ENCODE results near the gene PPP6R1. TPM values are rescaled to one million over a fixed set of nuclear protein-coding genes. Genes with fewer than 3 reads are reported as not detected.

PPP6R1 gene
- total RNA-seq, 2 donors from 2014 or later: 260 to 492 TPM

DNA sequence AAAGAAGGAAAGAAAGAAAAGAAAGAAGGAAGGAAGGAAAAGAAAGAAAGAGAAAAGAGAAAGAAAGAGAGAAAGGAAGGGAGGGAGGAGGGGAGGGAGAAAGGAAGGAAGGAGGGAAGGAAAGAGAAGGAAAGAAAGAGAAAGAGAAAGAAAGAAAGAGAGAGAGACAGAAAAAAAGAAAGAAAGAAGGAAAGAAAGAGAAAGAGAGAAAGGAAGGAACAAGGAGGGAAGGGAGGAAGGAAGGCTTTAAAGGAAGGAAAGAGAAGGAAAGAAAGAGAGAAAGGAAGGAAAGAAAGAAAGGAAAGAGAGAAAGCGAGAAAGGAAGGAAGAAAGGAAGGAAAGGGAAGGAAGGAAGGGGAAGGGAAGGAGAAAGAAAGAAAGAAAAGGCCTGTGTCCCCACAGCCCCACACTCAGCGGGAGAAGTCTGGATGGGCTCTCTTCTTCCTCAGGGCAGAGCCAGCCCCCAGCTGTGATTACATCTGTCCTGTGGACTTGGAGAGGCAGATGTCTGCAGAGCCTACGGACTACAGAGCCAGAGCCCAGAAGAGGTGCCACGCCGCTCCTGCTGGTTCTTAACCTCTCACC lies 59.1 kb downstream of the PPP6R1 start:
- H3K4me3 Mint-ChIP-seq: no peak overlapping the region
- no peaks in the 10 kb centered on the region for H3K36me3 Mint-ChIP-seq
- DNase-seq (ENCODE audit: low spot score) (no peak), ATAC-seq (no peak)
- no peak overlapping the region for H3K27ac Mint-ChIP-seq
- no peaks in the 10 kb centered on the region for H3K9me3 Mint-ChIP-seq
- H3K27me3 Mint-ChIP-seq: peaks cover 13 to 21% of the 10 kb centered on the region in 2 donors
- no peaks in the 10 kb centered on the region for H3K4me1 Mint-ChIP-seq (ENCODE audit: low read depth in 2 of 2)

- Mint-ChIP-seq H3K4me3 (no peak overlapping the region), H3K27ac (no peak overlapping the region), H3K9me3 (no peaks in the 10 kb centered on the region), H3K27me3 (peaks cover 13 to 16% of the 10 kb centered on the region in 2 donors), H3K4me1 (ENCODE audit: low read depth in 2 of 2) (no peaks in the 10 kb centered on the region), H3K36me3 (no peaks in the 10 kb centered on the region)
- ATAC-seq: no peak
- DNase-seq (ENCODE audit: low spot score): no peak
These were observed 60.2 kb downstream of the PPP6R1 start for GRCh38 chr19:55198651-55199050.

GRCh38 chr19:55197528-55197927 lies 61.3 kb downstream of the PPP6R1 start:
- Mint-ChIP-seq H3K27me3 (peaks cover 13 to 16% of the 10 kb centered on the region in 2 donors), H3K36me3 (no peaks in the 10 kb centered on the region), H3K4me3 (no peak overlapping the region), H3K9me3 (no peaks in the 10 kb centered on the region), H3K27ac (no peak overlapping the region), H3K4me1 (ENCODE audit: low read depth in 2 of 2) (no peaks in the 10 kb centered on the region)
- ATAC-seq: peak; percentile 42 to 66
- no peak for DNase-seq (ENCODE audit: low spot score)

DNA sequence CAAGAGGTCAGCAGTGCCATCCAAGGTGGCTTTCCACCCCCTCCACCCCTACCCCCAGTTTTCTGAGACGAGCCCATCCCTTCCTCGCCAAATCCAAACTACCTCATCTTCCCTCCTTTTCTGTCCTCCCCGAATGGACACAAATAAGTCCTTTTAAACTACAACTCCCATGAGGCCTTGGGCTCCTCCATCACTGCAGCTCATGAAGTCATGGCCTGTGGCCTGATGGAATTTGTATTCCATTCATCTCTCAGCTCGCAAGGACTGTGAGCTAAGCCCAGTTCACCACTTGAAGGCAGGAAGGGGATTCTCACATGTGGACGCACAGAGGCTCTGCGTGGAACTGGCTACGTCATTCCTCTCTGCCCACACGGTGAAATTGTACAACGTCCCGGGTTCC lies 62.0 kb downstream of the PPP6R1 start:
- no peaks in the 10 kb centered on the region for H3K9me3 Mint-ChIP-seq
- ATAC-seq (no peak), DNase-seq (ENCODE audit: low spot score) (no peak)
- no peak overlapping the region for H3K4me3 Mint-ChIP-seq
- H3K4me1 Mint-ChIP-seq (ENCODE audit: low read depth in 2 of 2): no peaks in the 10 kb centered on the region
- peaks cover 13 to 16% of the 10 kb centered on the region in 2 donors for H3K27me3 Mint-ChIP-seq
- H3K36me3 Mint-ChIP-seq: no peaks in the 10 kb centered on the region
- H3K27ac Mint-ChIP-seq: no peak overlapping the region

GRCh38 chr19:55193481-55193880 lies 65.3 kb downstream of the PPP6R1 start:
- H3K4me3 Mint-ChIP-seq: no peak overlapping the region
- no peak for ATAC-seq
- H3K36me3 Mint-ChIP-seq: no peaks in the 10 kb centered on the region

GRCh38 chr19:55189403-55189835 lies 69.4 kb downstream of the PPP6R1 start:
- Mint-ChIP-seq H3K4me1 (ENCODE audit: low read depth in 2 of 2) (peaks cover 5 to 8% of the 10 kb centered on the region in 2 donors), H3K27me3 (peaks cover 0 to 4% of the 10 kb centered on the region in 2 donors), H3K27ac (no peak overlapping the region), H3K4me3 (no peak overlapping the region), H3K36me3 (no peaks in the 10 kb centered on the region), H3K9me3 (no peaks in the 10 kb centered on the region)
- ATAC-seq: no peak
- no peak for DNase-seq (ENCODE audit: low spot score)

More at GRCh38 chr19:55193481-55193880, 65.3 kb downstream of the PPP6R1 start:
- Mint-ChIP-seq H3K4me1 (ENCODE audit: low read depth in 2 of 2) (peaks cover 4 to 6% of the 10 kb centered on the region in 2 donors), H3K27ac (no peak overlapping the region), H3K27me3 (peaks cover 0 to 6% of the 10 kb centered on the region in 2 donors), H3K9me3 (no peaks in the 10 kb centered on the region)
- DNase-seq (ENCODE audit: low spot score): no peak

GRCh38 chr19:55188625-55189024 lies 70.2 kb downstream of the PPP6R1 start:
- Mint-ChIP-seq H3K9me3 (no peaks in the 10 kb centered on the region), H3K4me3 (peak overlapping the region; percentile 62), H3K27ac (no peak overlapping the region), H3K4me1 (ENCODE audit: low read depth in 2 of 2) (peaks cover 5 to 8% of the 10 kb centered on the region in 2 donors), H3K27me3 (peaks cover 0 to 9% of the 10 kb centered on the region in 2 donors), H3K36me3 (no peaks in the 10 kb centered on the region)
- peak in 1 of 2 donors; percentile 28 for ATAC-seq
- DNase-seq (ENCODE audit: low spot score): no peak

DNA sequence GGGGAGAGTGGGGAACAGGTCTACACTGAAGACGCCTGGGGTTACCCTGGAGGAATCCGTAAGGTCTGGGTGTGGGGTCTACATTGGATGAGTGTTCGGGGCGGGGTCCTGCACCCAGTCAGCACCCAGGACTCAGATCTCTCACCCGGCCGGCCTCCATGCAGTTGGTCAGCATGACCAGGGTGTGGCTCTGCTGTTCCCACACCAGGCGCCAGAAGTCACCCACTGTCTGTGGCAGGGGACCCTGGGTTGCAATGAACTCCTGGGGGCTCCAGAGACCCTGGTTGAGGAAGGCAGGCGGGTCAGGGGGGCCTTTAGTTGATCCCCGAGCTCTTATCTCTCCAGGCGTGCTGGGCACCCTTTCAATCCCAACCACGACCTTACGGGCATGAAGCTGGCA lies 72.7 kb downstream of the PPP6R1 start:
- peaks cover 10 to 11% of the 10 kb centered on the region in 2 donors for H3K27me3 Mint-ChIP-seq
- DNase-seq (ENCODE audit: low spot score) (no peak), ATAC-seq (no peak)
- H3K36me3 Mint-ChIP-seq: no peaks in the 10 kb centered on the region
- H3K4me1 Mint-ChIP-seq (ENCODE audit: low read depth in 2 of 2): peaks cover 5 to 8% of the 10 kb centered on the region in 2 donors
- H3K27ac Mint-ChIP-seq: no peak overlapping the region
- H3K9me3 Mint-ChIP-seq: no peaks in the 10 kb centered on the region
- no peak overlapping the region for H3K4me3 Mint-ChIP-seq

GRCh38 chr19:55181740-55182139 lies 77.1 kb downstream of the PPP6R1 start:
- ATAC-seq (no peak), DNase-seq (ENCODE audit: low spot score) (no peak)
- no peaks in the 10 kb centered on the region for H3K36me3 Mint-ChIP-seq
- H3K27ac Mint-ChIP-seq: no peak overlapping the region
- no peak overlapping the region for H3K4me3 Mint-ChIP-seq
- peaks cover 17 to 25% of the 10 kb centered on the region in 2 donors for H3K27me3 Mint-ChIP-seq
- no peaks in the 10 kb centered on the region for H3K9me3 Mint-ChIP-seq
- peaks cover 12 to 15% of the 10 kb centered on the region in 2 donors for H3K4me1 Mint-ChIP-seq (ENCODE audit: low read depth in 2 of 2)

Other genes starting within 250 kb of the PPP6R1 start
- under 1 TPM in 1 of 2 donors, not detected in 1; 0.22 TPM for gene GP6, start 220.8 kb downstream of the PPP6R1 start, total RNA-seq
- 10 to 100 TPM; 13.4 to 31.0 TPM for gene RDH13, start 195.9 kb downstream of the PPP6R1 start, total RNA-seq
- 1 to 10 TPM; 1.3 to 8.7 TPM for gene EPS8L1, start 183.1 kb downstream of the PPP6R1 start, total RNA-seq
- 100 to 1,000 TPM; 157 to 251 TPM for gene PPP1R12C, start 141.4 kb downstream of the PPP6R1 start, total RNA-seq
- gene TNNT1, start 109.8 kb downstream of the PPP6R1 start, total RNA-seq: not detected
- not detected for gene TNNI3, start 101.3 kb downstream of the PPP6R1 start, total RNA-seq
- not detected for gene DNAAF3, start 92.4 kb downstream of the PPP6R1 start, total RNA-seq
- not detected for gene SYT5, start 78.7 kb downstream of the PPP6R1 start, total RNA-seq
- gene PTPRH, start 49.5 kb downstream of the PPP6R1 start, total RNA-seq: under 1 TPM in 1 of 2 donors, not detected in 1; 0.11 TPM
- gene TMEM86B, start 30.3 kb downstream of the PPP6R1 start, total RNA-seq: 10 to 100 TPM in 1 of 2 donors, 1 to 10 TPM in 1; 8.3 to 31.6 TPM
- 10 to 100 TPM; 38.2 to 53.1 TPM for gene HSPBP1, start 21.1 kb upstream of the PPP6R1 start, total RNA-seq
- 10 to 100 TPM; 11.9 to 15.7 TPM for gene BRSK1, start 25.0 kb upstream of the PPP6R1 start, total RNA-seq
- 1 to 10 TPM in 1 of 2 donors, under 1 TPM in 1; 0.67 to 2.7 TPM for gene TMEM150B, start 66.3 kb upstream of the PPP6R1 start, total RNA-seq
- 10 to 100 TPM in 1 of 2 donors, 1 to 10 TPM in 1; 9.7 to 22.1 TPM for gene KMT5C, start 80.9 kb upstream of the PPP6R1 start, total RNA-seq
- gene COX6B2, start 95.7 kb upstream of the PPP6R1 start, total RNA-seq: not detected
- not detected for gene GARIN5B, start 104.2 kb upstream of the PPP6R1 start, total RNA-seq
- under 1 TPM in 1 of 2 donors, not detected in 1; 0.78 TPM for gene IL11, start 111.4 kb upstream of the PPP6R1 start, total RNA-seq
- gene TMEM190, start 117.8 kb upstream of the PPP6R1 start, total RNA-seq: not detected
- 1 to 10 TPM; 5.2 to 8.3 TPM for gene TMEM238, start 125.3 kb upstream of the PPP6R1 start, total RNA-seq
- gene RPL28, start 126.9 kb upstream of the PPP6R1 start, total RNA-seq: 1,000 to 10,000 TPM; 1,106 to 1,518 TPM
- gene UBE2S, start 148.8 kb upstream of the PPP6R1 start, total RNA-seq: 100 to 1,000 TPM; 247 to 423 TPM
- not detected for gene SHISA7, start 184.3 kb upstream of the PPP6R1 start, total RNA-seq
- gene ISOC2, start 202.6 kb upstream of the PPP6R1 start, total RNA-seq: 10 to 100 TPM; 25.6 to 45.1 TPM
- not detected for gene C19orf85, start 205.7 kb upstream of the PPP6R1 start, total RNA-seq
- 10 to 100 TPM in 1 of 2 donors, 1 to 10 TPM in 1; 8.0 to 12.3 TPM for gene ZNF628, start 217.6 kb upstream of the PPP6R1 start, total RNA-seq
- gene NAT14, start 226.2 kb upstream of the PPP6R1 start, total RNA-seq: 10 to 100 TPM in 1 of 2 donors, 1 to 10 TPM in 1; 6.1 to 14.0 TPM
- gene SSC5D, start 229.4 kb upstream of the PPP6R1 start, total RNA-seq: under 1 TPM in 1 of 2 donors, not detected in 1; 0.50 TPM

All from natural killer cell treated with Interleukin-12 subunit alpha and Interleukin-12 subunit beta and Interleukin-15 and Interleukin-18, amount 100 ng/mL, for 72 hours (primary cell).